Right cardiac atrium (tissue), 5 donors: ENCODE results near the gene PGBD2. TPM values are rescaled to one million over a fixed set of nuclear protein-coding genes. Genes with fewer than 3 reads are reported as not detected.
"Not testable (repeated sequence)": the region's sequence is repeated elsewhere in the genome, so short reads cannot be mapped to it uniquely, and the experiment has no call there.

Experiments
- ATAC-seq, 2 donors: fragments of 200-7000 bp; cut with Tn5 transposase; one replicate each; pipeline versions ENCODE4 v1.8.0 to v1.9.1; 2020; ENCODE audit warnings: moderate library complexity in 2 of 2, mild to moderate bottlenecking in 1 of 2
- DNase-seq, 3 donors: peaks; one replicate each; pipeline ENCODE4 v3.0.0-alpha.2; 2020
- H3K27ac ChIP-seq: one replicate; pipeline ENCODE4 v1.5.1; 2013; ENCODE audit warnings: mild to moderate bottlenecking, low read length, control low read depth, moderate library complexity
- H3K27me3 ChIP-seq: one replicate; pipeline ENCODE4 v1.6.1; 2013; ENCODE audit not compliant: control insufficient read depth, insufficient read depth
- H3K4me1 ChIP-seq: one replicate; pipeline ENCODE4 v1.6.1; 2013; ENCODE audit warnings: low read length; ENCODE audit not compliant: control insufficient read depth, insufficient read depth
- H3K4me3 ChIP-seq: one replicate; pipeline ENCODE4 v1.5.1; 2013; ENCODE audit warnings: low read length, control low read depth
- H3K9me3 ChIP-seq: one replicate; pipeline ENCODE4 v1.6.1; 2013; ENCODE audit warnings: low read length; ENCODE audit not compliant: control insufficient read depth
- WGBS: extraction: QIAGEN DNeasy Blood & Tissue Kit; methylation state at CpG from one replicate; pipeline ENCODE4 v1.1.7; 2013; 5-methylcytosine and 5-hydroxymethylcytosine counted together
- intact Hi-C, 4 donors: fragments of 100-400 bp; cut with DNase I; formaldehyde crosslinking; loops; one replicate each; pipeline versions ENCODE4 v1.11.0 to v1.14.0; 2022 to 2023
- polyA plus RNA-seq: library from polyadenylated mRNA; stranded (reverse); fragments of 200-250 nt; gene quantifications from one replicate; pipeline ENCODE4 v1.2.3, GENCODE V29; 2013
- total RNA-seq, 4 donors: library from RNA; stranded (reverse); fragmentation: NEBNext Ultra II Directional; extraction: Animal tissue kit (Norgen Biotek cat#: 25700); gene quantifications; one replicate each; pipeline ENCODE4 v1.2.1, GENCODE V29; 2021
- donor health status: healthy with polysubstance abuse.
- donor health status: DM: no; HTN: yes; CAD: no.
- donor health status: DM: no; HTN: no; CAD: no.
- donor health status: DM: no; HTN: yes; CAD: no; lungs with severe emphysema.
- donor health status: DM: yes; HTN: yes; CAD: no.

PGBD2 gene
- total and polyA plus RNA-seq, 5 donors = 2.6 to 3.8 (median 2.8) TPM

- 93% methylated on average over 6 of the region's 6 CpGs for WGBS
- Histone ChIP-seq H3K4me1 (peaks cover 3% of the 10 kb centered on the region), H3K27ac (no peak overlapping the region), H3K9me3 (no peaks in the 10 kb centered on the region), H3K27me3 (no peaks in the 10 kb centered on the region), H3K4me3 (no peak overlapping the region)
- ATAC-seq = no peak
- no peak for DNase-seq
- intact Hi-C loops = no loop called here
Measured at GRCh38 chr1:248910761-248911160, 4.7 kb downstream of the PGBD2 start.

GRCh38 chr1:248913933-248914332, 7.9 kb downstream of the PGBD2 start:
- peak in 1 of 3 donors; percentile 35 for DNase-seq
- no peak for ATAC-seq
- no peaks in the 10 kb centered on the region for H3K9me3 ChIP-seq
- H3K4me1 ChIP-seq = no peaks in the 10 kb centered on the region
- WGBS = 48% methylated on average over 2 of the region's 2 CpGs
- H3K27ac ChIP-seq = no peak overlapping the region
- no peaks in the 10 kb centered on the region for H3K27me3 ChIP-seq
- no peak overlapping the region for H3K4me3 ChIP-seq
- intact Hi-C loops = no loop called here

GRCh38 chr1:248914796-248915381, 8.9 kb downstream of the PGBD2 start:
- ATAC-seq = peak; percentile 47 to 84
- WGBS = 78% methylated on average over 5 of the region's 5 CpGs

GRCh38 chr1:248918131-248918530, 12.1 kb downstream of the PGBD2 start:
- Histone ChIP-seq H3K27me3 (no peaks in the 10 kb centered on the region), H3K9me3 (no peaks in the 10 kb centered on the region), H3K4me1 (no peaks in the 10 kb centered on the region), H3K27ac (no peak overlapping the region), H3K4me3 (no peak overlapping the region)
- DNase-seq = no peak
- WGBS = 94% methylated on average over 8 of the region's 8 CpGs
- intact Hi-C loops = no loop called here
- ATAC-seq = no peak

More at GRCh38 chr1:248914796-248915381, 8.9 kb downstream of the PGBD2 start:
- DNase-seq = no peak
- Histone ChIP-seq H3K4me3 (no peak overlapping the region), H3K27ac (peak overlapping the region; percentile 25), H3K27me3 (no peaks in the 10 kb centered on the region), H3K4me1 (no peaks in the 10 kb centered on the region), H3K9me3 (no peaks in the 10 kb centered on the region)
- intact Hi-C loops = no loop called here

GRCh38 chr1:248923352-248924338, 17.6 kb downstream of the PGBD2 start:
- H3K4me1 ChIP-seq = no peaks in the 10 kb centered on the region
- no peak overlapping the region for H3K4me3 ChIP-seq
- DNase-seq (peak in 1 of 3 donors; percentile 28), ATAC-seq (peak in 1 of 2 donors; percentile 47)
- no peak overlapping the region for H3K27ac ChIP-seq
- no peaks in the 10 kb centered on the region for H3K27me3 ChIP-seq
- no peaks in the 10 kb centered on the region for H3K9me3 ChIP-seq
- WGBS = 78% methylated on average over 13 of the region's 13 CpGs
- intact Hi-C loops = no loop called here

GRCh38 chr1:248924696-248925532, 18.9 kb downstream of the PGBD2 start:
- ATAC-seq (peak; percentile 37 to 61), DNase-seq (peak; percentile 23 to 54 (median 52))
- WGBS = 58% methylated on average over 10 of the region's 10 CpGs
- Histone ChIP-seq H3K27me3 (no peaks in the 10 kb centered on the region), H3K27ac (no peak overlapping the region), H3K9me3 (no peaks in the 10 kb centered on the region), H3K4me1 (no peaks in the 10 kb centered on the region), H3K4me3 (no peak overlapping the region)
- intact Hi-C loops = no loop called here

- 80% methylated on average over 4 of the region's 4 CpGs for WGBS
- DNase-seq = peak in 1 of 3 donors; percentile 13
- H3K9me3 ChIP-seq, H3K4me1 ChIP-seq, H3K27ac ChIP-seq, H3K4me3 ChIP-seq, H3K27me3 ChIP-seq, intact Hi-C loops, ATAC-seq: not testable (repeated sequence)
Measured at GRCh38 chr1:248925859-248926258, 19.8 kb downstream of the PGBD2 start.

- no peaks in the 10 kb centered on the region for H3K4me1 ChIP-seq
- no peak for ATAC-seq
- H3K27ac ChIP-seq = no peak overlapping the region
- H3K9me3 ChIP-seq = no peaks in the 10 kb centered on the region
- WGBS = 81% methylated on average over 7 of the region's 7 CpGs
- H3K4me3 ChIP-seq = no peak overlapping the region
- H3K27me3 ChIP-seq = no peaks in the 10 kb centered on the region
- intact Hi-C loops = no loop called here
- no peak for DNase-seq
Measured at GRCh38 chr1:248926401-248927182, 20.6 kb downstream of the PGBD2 start.

- H3K4me1 ChIP-seq, ATAC-seq, intact Hi-C loops, DNase-seq, H3K27me3 ChIP-seq, H3K27ac ChIP-seq, H3K9me3 ChIP-seq, H3K4me3 ChIP-seq: not testable (repeated sequence)
- WGBS = 80% methylated on average over 3 of the region's 3 CpGs
Measured at GRCh38 chr1:248927283-248927682, 21.2 kb downstream of the PGBD2 start.

- H3K4me3 ChIP-seq, H3K4me1 ChIP-seq, H3K27ac ChIP-seq, ATAC-seq, intact Hi-C loops, H3K27me3 ChIP-seq, DNase-seq, H3K9me3 ChIP-seq: not testable (repeated sequence)
Measured at GRCh38 chr1:248928122-248928521, 22.1 kb downstream of the PGBD2 start.
